KOPT-K1 (cell line): ENCODE data around the gene NAPB.

Source experiments
- H3K27ac ChIP-seq: fragments of 200-600 bp; sonication (generic); 2 replicates; pipeline ENCODE4 v1.5.1; 2016; ENCODE audit warnings: antibody characterized with exemption, mild to moderate bottlenecking, low read depth, low read length; ENCODE audit not compliant: poor library complexity, severe bottlenecking
- H3K36me3 ChIP-seq: fragments of 200-600 bp; sonication (generic); 2 replicates; pipeline ENCODE4 v1.5.1; 2017; ENCODE audit warnings: antibody characterized with exemption, mild to moderate bottlenecking, low read length, moderate library complexity; ENCODE audit not compliant: insufficient read depth
- H3K9me3 ChIP-seq: fragments of 200-600 bp; sonication (generic); 2 replicates; pipeline ENCODE4 v1.5.1; 2017; ENCODE audit warnings: antibody characterized with exemption, low read length, mild to moderate bottlenecking; ENCODE audit not compliant: insufficient read depth, poor library complexity, severe bottlenecking

Gene NAPB

DNA sequence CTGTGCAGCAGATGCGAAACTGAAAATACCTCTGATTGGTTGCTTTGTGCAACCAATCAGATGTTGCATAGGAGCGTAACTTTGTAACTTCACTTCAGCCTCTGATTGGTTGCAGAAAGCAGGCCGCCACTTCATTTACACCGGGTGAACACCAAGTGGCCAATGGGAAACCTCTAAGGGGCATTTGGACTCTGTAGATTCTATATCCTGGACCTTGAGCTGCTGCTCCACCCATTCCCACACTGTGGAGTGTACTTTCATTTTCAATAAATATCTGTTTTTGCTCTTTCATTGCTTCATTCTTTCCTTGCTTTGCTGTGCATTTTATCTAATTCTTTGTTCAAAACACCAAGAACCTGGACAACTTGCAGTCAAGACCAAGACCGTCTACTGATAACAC, 84.8 kb downstream of the NAPB start:
- no peak overlapping the region for H3K27ac ChIP-seq
- no peaks in the 10 kb centered on the region for H3K9me3 ChIP-seq

DNA sequence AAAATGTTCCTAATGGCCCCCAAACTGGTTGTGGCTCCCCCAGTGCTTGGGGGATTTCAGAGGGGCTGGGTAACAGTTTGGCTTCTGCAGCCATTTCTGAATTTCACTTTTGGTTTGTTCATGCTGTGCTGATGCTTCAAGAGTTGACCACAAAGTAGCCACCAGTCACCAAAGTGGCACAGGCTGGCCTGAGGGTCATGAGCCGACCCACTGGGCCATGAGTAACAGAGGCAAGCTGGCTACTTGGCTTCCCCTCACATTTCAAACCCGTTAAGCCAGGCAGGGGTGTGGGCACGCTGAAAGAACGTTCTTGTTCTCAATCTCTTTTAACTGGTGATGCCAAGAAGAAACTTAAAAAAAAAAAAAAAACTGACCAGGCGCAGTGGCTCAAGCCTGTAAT, 85.8 kb downstream of the NAPB start:
- no peak overlapping the region for H3K27ac ChIP-seq
- no peaks in the 10 kb centered on the region for H3K9me3 ChIP-seq
- H3K36me3 ChIP-seq: no peaks in the 10 kb centered on the region

More for the DNA sequence above, 84.8 kb downstream of the NAPB start:
- H3K36me3 ChIP-seq: no peaks in the 10 kb centered on the region

DNA sequence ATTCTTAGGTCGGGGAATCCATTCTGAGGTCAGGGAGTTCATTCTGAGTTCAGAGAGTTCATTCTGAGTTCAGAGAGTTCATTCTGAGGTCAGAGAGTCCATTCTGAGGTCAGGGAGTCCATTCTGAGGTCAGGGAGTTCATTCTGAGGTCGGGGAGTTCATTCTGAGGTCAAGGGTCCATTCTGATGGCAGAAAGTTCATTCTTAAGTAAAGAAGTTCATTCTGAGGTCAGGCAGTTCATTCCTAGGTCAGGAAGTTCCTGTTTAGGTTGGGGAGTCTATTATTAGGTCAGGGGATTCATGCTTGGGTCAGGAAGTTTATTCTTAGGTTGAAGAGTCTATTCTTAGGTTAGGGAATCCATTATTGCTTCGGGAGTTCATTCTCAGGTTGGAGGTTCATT, 87.2 kb downstream of the NAPB start:
- Histone ChIP-seq H3K36me3 (no peaks in the 10 kb centered on the region), H3K9me3 (peaks cover 3% of the 10 kb centered on the region), H3K27ac (no peak overlapping the region)

DNA sequence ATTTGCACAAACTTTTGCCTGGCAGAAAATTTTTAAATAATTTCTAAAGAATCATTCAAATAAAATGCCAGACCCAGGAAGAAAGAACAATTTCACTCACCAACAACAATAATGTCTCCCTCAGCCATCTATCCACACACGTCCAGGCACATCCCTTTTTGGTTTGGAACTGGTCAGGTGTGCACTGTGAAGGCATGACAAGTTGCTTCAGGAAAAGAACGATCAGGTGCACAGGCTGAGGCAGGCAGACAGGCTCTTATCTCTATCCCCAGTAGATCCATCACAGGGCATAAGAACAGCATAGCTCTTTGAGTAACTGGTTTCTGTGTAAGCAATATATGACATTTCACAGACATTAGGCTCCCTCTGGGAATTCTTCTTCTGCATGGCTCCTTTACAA, 88.8 kb downstream of the NAPB start:
- Histone ChIP-seq H3K36me3 (no peaks in the 10 kb centered on the region), H3K9me3 (peaks cover 3% of the 10 kb centered on the region), H3K27ac (no peak overlapping the region)

DNA sequence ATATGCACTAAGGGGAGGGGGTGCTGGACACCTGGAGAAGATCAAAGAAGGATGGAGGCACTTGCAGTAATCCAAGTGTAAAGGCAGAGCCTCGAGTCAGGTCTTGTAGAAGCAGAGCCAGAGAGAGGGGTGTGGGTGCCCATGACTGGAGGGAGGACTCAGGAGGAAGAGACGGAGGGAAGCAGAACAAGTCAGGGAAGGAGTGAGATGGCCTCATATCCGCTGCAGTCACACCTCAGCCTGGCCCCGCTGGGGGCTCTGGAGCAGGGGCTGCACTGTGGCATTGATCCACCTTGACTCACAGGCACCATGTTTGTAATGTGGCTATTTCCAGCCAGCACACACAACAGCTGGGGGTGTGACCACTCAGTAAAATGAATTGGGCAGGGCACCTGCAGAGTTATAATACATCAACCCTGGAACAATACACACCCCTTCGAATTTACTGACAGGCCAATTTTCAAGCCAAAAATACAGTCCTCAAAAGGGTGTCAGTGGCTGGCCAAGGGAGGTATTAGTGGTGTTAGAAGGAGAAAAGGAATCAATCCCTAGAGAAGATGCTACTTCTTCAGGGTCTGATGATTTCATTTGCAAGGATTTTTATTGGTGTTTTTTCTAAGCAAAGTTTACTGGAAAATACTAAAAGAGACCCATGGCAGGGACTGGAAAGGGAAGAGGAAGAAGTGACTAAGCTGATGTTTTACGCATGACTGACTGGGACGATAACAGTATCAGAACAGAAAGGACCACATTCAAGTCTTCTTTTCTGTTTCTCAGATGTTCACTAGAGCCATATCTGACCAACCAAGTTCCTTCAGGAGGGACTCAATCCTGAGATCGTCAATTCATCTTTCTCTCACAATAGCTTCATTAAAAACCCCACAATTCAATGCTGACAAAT, 89.6 kb downstream of the NAPB start:
- Histone ChIP-seq H3K27ac (no peak overlapping the region), H3K9me3 (peaks cover 3% of the 10 kb centered on the region), H3K36me3 (no peaks in the 10 kb centered on the region)

DNA sequence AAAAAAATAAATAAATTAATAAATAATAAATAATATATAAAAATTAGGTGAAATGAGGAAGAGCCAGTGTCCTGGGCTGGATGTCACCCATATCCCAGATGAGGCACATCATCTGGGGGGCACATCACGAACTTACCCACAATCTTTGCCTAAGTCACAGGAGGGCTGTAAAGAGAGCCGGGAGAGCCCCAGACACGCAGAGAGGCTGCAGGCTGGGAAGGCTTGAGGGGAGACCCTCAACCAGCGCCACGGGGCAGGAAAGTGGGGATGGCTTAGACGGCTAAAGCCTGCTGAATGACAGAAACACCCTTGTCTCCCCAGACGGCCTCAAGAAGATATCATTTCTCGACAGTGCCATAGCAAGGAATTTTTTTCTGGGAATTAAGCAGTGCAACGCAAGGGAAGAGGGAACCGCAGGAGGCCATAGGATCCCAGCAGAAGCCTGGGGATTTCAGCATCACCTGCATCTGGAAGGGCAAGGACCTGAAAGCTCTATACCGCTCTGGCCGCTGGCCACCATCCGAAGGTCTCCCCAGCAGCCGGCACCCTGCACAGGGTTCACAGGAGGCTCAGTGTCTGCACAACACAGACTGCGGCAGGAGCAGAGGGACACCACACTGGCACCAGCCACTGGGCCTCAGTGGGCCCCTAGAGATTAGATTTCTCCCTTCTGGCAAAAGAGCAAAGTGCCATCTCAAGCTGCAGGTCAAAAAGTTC, 93.5 kb downstream of the NAPB start:
- no peak overlapping the region for H3K27ac ChIP-seq
- no peaks in the 10 kb centered on the region for H3K36me3 ChIP-seq
- peaks cover 3% of the 10 kb centered on the region for H3K9me3 ChIP-seq

DNA sequence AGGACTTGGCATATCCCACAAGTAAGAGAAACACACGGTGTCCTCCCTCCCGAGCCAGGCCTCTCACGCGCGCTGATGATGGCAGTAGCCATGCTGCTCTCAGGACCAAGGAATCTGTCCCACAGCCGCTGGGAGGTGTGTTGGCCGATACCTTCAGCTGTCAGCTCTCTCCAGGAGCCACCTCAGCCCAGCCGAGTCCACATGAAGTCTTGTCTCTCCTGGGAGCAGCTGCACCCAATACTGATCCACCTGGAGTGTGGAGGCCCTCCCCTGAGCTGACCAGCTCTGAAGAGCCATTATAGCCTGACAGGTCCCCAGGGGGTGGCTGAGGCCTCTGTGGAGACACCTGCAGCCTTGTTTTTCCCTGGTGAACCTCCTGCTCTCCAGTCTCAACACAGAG, 94.5 kb downstream of the NAPB start:
- Histone ChIP-seq H3K9me3 (peaks cover 3% of the 10 kb centered on the region), H3K27ac (no peak overlapping the region), H3K36me3 (no peaks in the 10 kb centered on the region)

DNA sequence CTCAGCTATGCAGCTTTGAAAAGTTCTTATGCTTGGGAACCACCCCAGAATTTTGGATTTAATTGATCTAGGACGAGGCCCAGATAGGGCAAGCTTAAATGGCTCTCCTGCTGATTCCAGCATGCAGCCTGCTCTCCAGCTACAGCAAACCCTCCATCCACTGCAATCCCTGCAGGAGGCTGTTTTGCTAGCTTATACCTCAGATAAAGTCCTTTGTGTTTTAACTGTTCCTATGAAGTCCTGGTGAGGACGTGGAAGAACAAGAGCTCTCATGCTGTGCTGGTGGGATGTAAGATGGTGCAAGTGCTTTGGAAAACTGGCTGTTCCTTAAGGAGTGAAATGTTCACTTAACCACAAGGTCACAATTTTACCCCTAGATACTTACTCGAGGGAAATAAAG, 96.2 kb downstream of the NAPB start:
- Histone ChIP-seq H3K9me3 (peaks cover 7% of the 10 kb centered on the region), H3K36me3 (no peaks in the 10 kb centered on the region), H3K27ac (no peak overlapping the region)
